Osteoblast (primary cell): Measurements from ENCODE around the gene ZNF595. TPM values are rescaled to one million over a fixed set of nuclear protein-coding genes. Genes with fewer than 3 reads are reported as not detected.
A peak's percentile ranks its signal among the peaks of the same experiment; 100 is the strongest.
"Not testable (repeated sequence)": the region's sequence is repeated elsewhere in the genome, so short reads cannot be mapped to it uniquely, and the experiment has no call there.

ENCODE experiments used
- DNase-seq: peaks from one replicate; pipeline ENCODE4 v3.0.0; 2011; ENCODE audit warnings: low spot score, mixed read lengths; ENCODE audit not compliant: insufficient read length; ENCODE audit errors: missing footprints
- H2AFZ ChIP-seq: 2 replicates; pipeline ENCODE4 v1.6.0; 2011; ENCODE audit warnings: mild to moderate bottlenecking, low read length
- H3K27ac ChIP-seq: 2 replicates; pipeline ENCODE4 v1.5.1; 2011; ENCODE audit warnings: mild to moderate bottlenecking, low read depth, low read length, moderate library complexity
- H3K27me3 ChIP-seq: 2 replicates; pipeline ENCODE4 v1.6.0; 2012; ENCODE audit warnings: mild to moderate bottlenecking, control low read depth, inconsistent platforms, low read length, moderate library complexity; ENCODE audit not compliant: insufficient read depth
- H3K36me3 ChIP-seq: 2 replicates; pipeline ENCODE4 v1.5.1; 2011; ENCODE audit warnings: mild to moderate bottlenecking, low read length, control low read depth, moderate library complexity; ENCODE audit not compliant: insufficient read depth
- H3K4me1 ChIP-seq: 2 replicates; pipeline ENCODE4 v1.5.1; 2011; ENCODE audit warnings: mild to moderate bottlenecking, low read length, control low read depth, moderate library complexity; ENCODE audit not compliant: insufficient read depth
- H3K4me2 ChIP-seq: 2 replicates; pipeline ENCODE4 v1.6.0; 2011; ENCODE audit warnings: mild to moderate bottlenecking, low read length; ENCODE audit not compliant: insufficient read depth
- H3K4me3 ChIP-seq: fragments of 200-600 bp; sonication (generic); 3 replicates; pipeline ENCODE4 v1.5.1; 2012; ENCODE audit warnings: mild to moderate bottlenecking, low read length, inconsistent platforms; ENCODE audit not compliant: insufficient read depth
- H3K79me2 ChIP-seq: 2 replicates; pipeline ENCODE4 v1.6.0; 2012; ENCODE audit warnings: mild to moderate bottlenecking, low read length, control low read depth, inconsistent platforms; ENCODE audit not compliant: insufficient read depth
- H3K9me3 ChIP-seq: 2 replicates; pipeline ENCODE4 v1.5.1; 2011; ENCODE audit warnings: low read depth, low read length, control low read depth
- H4K20me1 ChIP-seq: 2 replicates; pipeline ENCODE4 v1.6.0; 2012; ENCODE audit warnings: mild to moderate bottlenecking, low read length, control low read depth; ENCODE audit not compliant: insufficient read depth
- CTCF ChIP-seq: IDR thresholded peaks from 2 replicates; pipeline ENCODE4 v1.5.1; 2011; ENCODE audit warnings: mild to moderate bottlenecking, low read depth, low read length, moderate library complexity; ENCODE audit errors: extremely low read depth
- total RNA-seq: library from RNA; depleted of rRNA; stranded (reverse); fragments of >200 nt; gene quantifications from 2 replicates; pipeline ENCODE4 v1.2.3, GENCODE V29; 2012

The ZNF595 gene
- total RNA-seq, result 11.9 and 20.0 TPM in 2 replicates

GRCh38 chr4:52804-53479, at the start of gene ZNF595:
Gene ZNF595, plus strand, starts transcription at chr4:53321. Its CDS starts 168 bp downstream, at chr4:53489.
- not testable (repeated sequence) for DNase-seq

GRCh38 chr4:9937-10870, 42.9 kb upstream of the ZNF595 start:
- H3K4me3 ChIP-seq, H4K20me1 ChIP-seq, H3K9me3 ChIP-seq, H3K4me1 ChIP-seq, H3K27me3 ChIP-seq, H2AFZ ChIP-seq, H3K36me3 ChIP-seq, H3K27ac ChIP-seq, H3K4me2 ChIP-seq, H3K79me2 ChIP-seq: not testable (repeated sequence)
- DNase-seq, result peak; percentile 4

More at GRCh38 chr4:52804-53479, at the start of gene ZNF595:
- not testable (repeated sequence) for H3K27ac ChIP-seq, H2AFZ ChIP-seq, H3K79me2 ChIP-seq, H4K20me1 ChIP-seq, H3K4me3 ChIP-seq, H3K36me3 ChIP-seq, H3K4me2 ChIP-seq, H3K9me3 ChIP-seq, H3K4me1 ChIP-seq, H3K27me3 ChIP-seq

GRCh38 chr4:11095-11815, 41.9 kb upstream of the ZNF595 start:
- H3K36me3 ChIP-seq, H3K27ac ChIP-seq, H3K9me3 ChIP-seq, H3K79me2 ChIP-seq, H2AFZ ChIP-seq, H3K27me3 ChIP-seq, DNase-seq, H3K4me1 ChIP-seq, H3K4me3 ChIP-seq, H4K20me1 ChIP-seq, H3K4me2 ChIP-seq: not testable (repeated sequence)

- H3K9me3 ChIP-seq, H3K79me2 ChIP-seq, H3K4me1 ChIP-seq, H3K36me3 ChIP-seq, H3K4me2 ChIP-seq, H4K20me1 ChIP-seq, H3K27ac ChIP-seq, H3K27me3 ChIP-seq, DNase-seq, H2AFZ ChIP-seq, H3K4me3 ChIP-seq: not testable (repeated sequence)
- peak; percentile 14 for TF ChIP-seq CTCF
These were observed 41.2 kb upstream of the ZNF595 start for GRCh38 chr4:11816-12417.

GRCh38 chr4:18128-18527, 35.0 kb upstream of the ZNF595 start:
- not testable (repeated sequence) for H3K4me3 ChIP-seq, H3K4me1 ChIP-seq, H3K27me3 ChIP-seq, H4K20me1 ChIP-seq, H3K79me2 ChIP-seq, H3K9me3 ChIP-seq, H2AFZ ChIP-seq, H3K36me3 ChIP-seq, H3K4me2 ChIP-seq, H3K27ac ChIP-seq, DNase-seq

- H3K9me3 ChIP-seq, H3K27me3 ChIP-seq, H3K36me3 ChIP-seq, H3K4me1 ChIP-seq, H3K4me3 ChIP-seq, H4K20me1 ChIP-seq, H3K79me2 ChIP-seq, H3K4me2 ChIP-seq, DNase-seq, H3K27ac ChIP-seq, H2AFZ ChIP-seq: not testable (repeated sequence)
These were observed 34.5 kb upstream of the ZNF595 start for GRCh38 chr4:18589-18988.

- H3K4me2 ChIP-seq, DNase-seq, H4K20me1 ChIP-seq, H2AFZ ChIP-seq, H3K79me2 ChIP-seq, H3K9me3 ChIP-seq, H3K36me3 ChIP-seq, H3K4me3 ChIP-seq, H3K4me1 ChIP-seq, H3K27me3 ChIP-seq, H3K27ac ChIP-seq: not testable (repeated sequence)
These were observed 30.2 kb upstream of the ZNF595 start for GRCh38 chr4:22882-23281.
